ENCODE measurements around the gene KDM1B. TPM values are rescaled to one million over a fixed set of nuclear protein-coding genes. Genes with fewer than 3 reads are reported as not detected.

KDM1B gene
- total and polyA plus RNA-seq, 2 experiments from 2014 or later, result 3.8 to 9.0 TPM

DNA sequence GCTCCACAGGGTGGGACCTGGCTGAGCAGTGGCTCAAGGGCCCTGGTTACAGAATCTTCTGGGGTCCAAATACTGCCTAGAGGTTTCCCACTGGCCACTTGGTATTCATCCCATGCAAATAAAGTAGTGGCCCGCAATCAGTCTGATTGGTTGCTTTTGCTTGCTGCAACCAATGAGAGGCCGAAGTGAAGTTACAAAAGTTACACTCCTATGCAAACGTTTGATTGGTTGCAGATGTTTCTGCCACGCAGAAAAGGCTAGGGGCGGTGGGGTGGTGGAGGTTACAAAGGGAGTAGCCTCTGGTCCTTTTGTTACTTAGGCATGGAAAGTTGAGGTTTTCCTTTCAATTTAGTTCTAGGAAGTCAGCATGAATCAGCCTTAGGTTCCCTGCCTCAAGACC lies 29.1 kb upstream of the KDM1B start:
- H3K36me3 Mint-ChIP-seq (ENCODE audit: low read depth), result peaks cover 8% of the 10 kb centered on the region; the same call in 2 of the 3 replicates
- Histone ChIP-seq H3K27me3 (ENCODE audit: insufficient read depth) (peaks cover 20% of the 10 kb centered on the region), H3K9me2 (ENCODE audit: insufficient read depth) (no peaks in the 10 kb centered on the region; the same call in 1 of the 2 replicates), H3K4me3 (no peak overlapping the region), H3K27ac (ENCODE audit: low read depth) (no peak overlapping the region), H3K4me2 (no peak overlapping the region), H3K79me2 (replicated peaks; ENCODE audit: insufficient read depth) (no peaks in the 10 kb centered on the region), H3K4me1 (ENCODE audit: insufficient read depth) (no peaks in the 10 kb centered on the region), H3F3A (replicated peaks; ENCODE audit: low read depth) (0 out of 2 replicates have a peak, but pooled peaks cover 3% of the 10 kb centered on the region), H2AFZ (no peak overlapping the region), H3K36me3 (ENCODE audit: insufficient read depth) (no peaks in the 10 kb centered on the region), H4K20me1 (replicated peaks; ENCODE audit: insufficient read depth) (no peaks in the 10 kb centered on the region)
- H3K27me3 Mint-ChIP-seq (ENCODE audit: insufficient read depth, low read depth, poor library complexity), result peaks cover 17% of the 10 kb centered on the region
- peaks cover 5% of the 10 kb centered on the region; the same call in 1 of the 3 replicates for H3K9me3 Mint-ChIP-seq
- DNase-seq (ENCODE audit: low spot score) (no peak), ATAC-seq (no peak)
- no peak overlapping the region for H3K4me3 Mint-ChIP-seq
- H3K4me1 Mint-ChIP-seq, result peaks cover 7% of the 10 kb centered on the region; the same call in 2 of the 3 replicates
- no peak overlapping the region for H3K27ac Mint-ChIP-seq
- TF ChIP-seq POLR2AphosphoS5 (IDR thresholded peaks at IDR 0.05; ENCODE audit: low read depth) (no peak), EZH2phosphoT487 (IDR thresholded peaks at IDR 0.05; ENCODE audit: unreplicated experiment) (no peak), STAT1 (IDR thresholded peaks at IDR 0.05; ENCODE audit: unreplicated experiment) (no peak), CREB1 (CRISPR knock-in tag; IDR thresholded peaks at IDR 0.05; ENCODE audit: low read depth) (no peak)
- TF ChIP-seq, protein P1, sequence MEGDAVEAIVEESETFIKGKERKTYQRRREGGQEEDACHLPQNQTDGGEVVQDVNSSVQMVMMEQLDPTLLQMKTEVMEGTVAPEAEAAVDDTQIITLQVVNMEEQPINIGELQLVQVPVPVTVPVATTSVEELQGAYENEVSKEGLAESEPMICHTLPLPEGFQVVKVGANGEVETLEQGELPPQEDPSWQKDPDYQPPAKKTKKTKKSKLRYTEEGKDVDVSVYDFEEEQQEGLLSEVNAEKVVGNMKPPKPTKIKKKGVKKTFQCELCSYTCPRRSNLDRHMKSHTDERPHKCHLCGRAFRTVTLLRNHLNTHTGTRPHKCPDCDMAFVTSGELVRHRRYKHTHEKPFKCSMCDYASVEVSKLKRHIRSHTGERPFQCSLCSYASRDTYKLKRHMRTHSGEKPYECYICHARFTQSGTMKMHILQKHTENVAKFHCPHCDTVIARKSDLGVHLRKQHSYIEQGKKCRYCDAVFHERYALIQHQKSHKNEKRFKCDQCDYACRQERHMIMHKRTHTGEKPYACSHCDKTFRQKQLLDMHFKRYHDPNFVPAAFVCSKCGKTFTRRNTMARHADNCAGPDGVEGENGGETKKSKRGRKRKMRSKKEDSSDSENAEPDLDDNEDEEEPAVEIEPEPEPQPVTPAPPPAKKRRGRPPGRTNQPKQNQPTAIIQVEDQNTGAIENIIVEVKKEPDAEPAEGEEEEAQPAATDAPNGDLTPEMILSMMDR (conservative IDR thresholded peaks at IDR 0.05; ENCODE audit: low read depth in 2 of 2), result no peak

DNA sequence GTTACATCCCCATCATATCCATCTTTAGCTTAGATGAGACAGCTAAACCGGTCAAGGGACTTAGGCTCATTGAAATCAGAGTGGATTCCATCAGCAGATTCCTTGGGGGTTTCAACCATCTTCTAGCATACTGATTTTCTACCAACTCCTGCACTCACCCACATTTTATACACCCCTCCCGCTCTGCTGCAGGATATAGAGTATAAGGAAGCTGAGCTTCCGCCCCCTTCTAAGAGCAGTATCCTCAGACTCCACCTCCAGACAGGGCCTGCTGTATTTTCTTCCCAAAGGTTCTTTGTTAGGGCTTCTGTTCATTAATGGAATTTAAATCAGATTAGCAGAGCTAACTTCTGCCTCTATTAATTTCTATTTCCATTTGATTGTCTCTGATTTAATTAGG lies 22.9 kb upstream of the KDM1B start:
- H3K27me3 ChIP-seq (ENCODE audit: insufficient read depth), result no peaks in the 10 kb centered on the region
- H3K9me2 ChIP-seq (ENCODE audit: insufficient read depth), result no peaks in the 10 kb centered on the region
- no peak overlapping the region for H3K27ac ChIP-seq (ENCODE audit: low read depth)
- H3K36me3 ChIP-seq (ENCODE audit: insufficient read depth), result no peaks in the 10 kb centered on the region
- no peak overlapping the region for H2AFZ ChIP-seq
- ATAC-seq (no peak), DNase-seq (ENCODE audit: low spot score) (no peak)
- no peaks in the 10 kb centered on the region for H3K79me2 ChIP-seq (replicated peaks; ENCODE audit: insufficient read depth)
- H3K36me3 Mint-ChIP-seq (ENCODE audit: low read depth), result peaks cover 18% of the 10 kb centered on the region; the same call in 2 of the 3 replicates
- no peaks in the 10 kb centered on the region for H3K4me1 Mint-ChIP-seq
- no peak overlapping the region for H3K4me3 ChIP-seq
- H3K9me3 Mint-ChIP-seq, result no peaks in the 10 kb centered on the region
- H3F3A ChIP-seq (replicated peaks; ENCODE audit: low read depth), result no peaks in the 10 kb centered on the region
- no peaks in the 10 kb centered on the region for H3K4me1 ChIP-seq (ENCODE audit: insufficient read depth)
- no peak overlapping the region for H3K4me3 Mint-ChIP-seq
- H3K4me2 ChIP-seq, result no peak overlapping the region
- no peak overlapping the region for H3K27ac Mint-ChIP-seq
- no peaks in the 10 kb centered on the region for H4K20me1 ChIP-seq (replicated peaks; ENCODE audit: insufficient read depth)
- no peak for TF ChIP-seq EZH2phosphoT487 (IDR thresholded peaks at IDR 0.05; ENCODE audit: unreplicated experiment)
- TF ChIP-seq ZNF114 (CRISPR knock-in tag; IDR thresholded peaks at IDR 0.05), result no peak
- no peak for TF ChIP-seq ZNF331 (CRISPR knock-in tag; IDR thresholded peaks at IDR 0.05; ENCODE audit: low read depth)
- no peak for TF ChIP-seq POLR2AphosphoS5 (IDR thresholded peaks at IDR 0.05; ENCODE audit: low read depth)
- no peaks in the 10 kb centered on the region for H3K27me3 Mint-ChIP-seq (ENCODE audit: insufficient read depth, low read depth, poor library complexity)

DNA sequence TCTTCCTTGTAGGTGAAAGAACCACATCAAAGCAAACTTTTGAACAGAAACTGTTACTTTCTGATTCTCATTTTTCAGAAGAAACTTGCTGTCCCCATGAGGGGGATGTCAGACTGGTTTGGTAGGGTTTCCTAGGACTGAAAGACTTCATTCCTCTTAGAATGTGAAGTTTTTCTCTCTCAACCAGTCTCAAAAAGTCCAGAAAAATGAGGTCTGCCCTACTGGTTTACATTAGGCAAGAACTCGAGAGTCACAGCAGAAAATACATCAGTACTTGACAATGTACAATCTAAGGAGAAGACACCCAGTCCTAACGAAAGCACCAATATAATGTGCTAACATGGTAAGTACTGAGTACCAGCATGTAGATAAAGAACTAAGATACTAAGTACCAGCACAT lies 20.1 kb upstream of the KDM1B start:
- Mint-ChIP-seq H3K27ac (no peak overlapping the region), H3K4me3 (no peak overlapping the region), H3K36me3 (ENCODE audit: low read depth) (peaks cover 31% of the 10 kb centered on the region), H3K27me3 (ENCODE audit: insufficient read depth, low read depth, poor library complexity) (no peaks in the 10 kb centered on the region), H3K4me1 (no peaks in the 10 kb centered on the region), H3K9me3 (no peaks in the 10 kb centered on the region)
- Histone ChIP-seq H3K9me2 (ENCODE audit: insufficient read depth) (no peaks in the 10 kb centered on the region), H3F3A (replicated peaks; ENCODE audit: low read depth) (no peaks in the 10 kb centered on the region), H3K4me3 (no peak overlapping the region), H3K36me3 (ENCODE audit: insufficient read depth) (peaks cover 14% of the 10 kb centered on the region), H3K4me1 (ENCODE audit: insufficient read depth) (no peaks in the 10 kb centered on the region), H2AFZ (no peak overlapping the region), H3K27me3 (ENCODE audit: insufficient read depth) (no peaks in the 10 kb centered on the region), H3K27ac (ENCODE audit: low read depth) (no peak overlapping the region), H3K79me2 (replicated peaks; ENCODE audit: insufficient read depth) (no peaks in the 10 kb centered on the region), H3K4me2 (no peak overlapping the region), H4K20me1 (replicated peaks; ENCODE audit: insufficient read depth) (no peaks in the 10 kb centered on the region)
- TF ChIP-seq, protein P2, sequence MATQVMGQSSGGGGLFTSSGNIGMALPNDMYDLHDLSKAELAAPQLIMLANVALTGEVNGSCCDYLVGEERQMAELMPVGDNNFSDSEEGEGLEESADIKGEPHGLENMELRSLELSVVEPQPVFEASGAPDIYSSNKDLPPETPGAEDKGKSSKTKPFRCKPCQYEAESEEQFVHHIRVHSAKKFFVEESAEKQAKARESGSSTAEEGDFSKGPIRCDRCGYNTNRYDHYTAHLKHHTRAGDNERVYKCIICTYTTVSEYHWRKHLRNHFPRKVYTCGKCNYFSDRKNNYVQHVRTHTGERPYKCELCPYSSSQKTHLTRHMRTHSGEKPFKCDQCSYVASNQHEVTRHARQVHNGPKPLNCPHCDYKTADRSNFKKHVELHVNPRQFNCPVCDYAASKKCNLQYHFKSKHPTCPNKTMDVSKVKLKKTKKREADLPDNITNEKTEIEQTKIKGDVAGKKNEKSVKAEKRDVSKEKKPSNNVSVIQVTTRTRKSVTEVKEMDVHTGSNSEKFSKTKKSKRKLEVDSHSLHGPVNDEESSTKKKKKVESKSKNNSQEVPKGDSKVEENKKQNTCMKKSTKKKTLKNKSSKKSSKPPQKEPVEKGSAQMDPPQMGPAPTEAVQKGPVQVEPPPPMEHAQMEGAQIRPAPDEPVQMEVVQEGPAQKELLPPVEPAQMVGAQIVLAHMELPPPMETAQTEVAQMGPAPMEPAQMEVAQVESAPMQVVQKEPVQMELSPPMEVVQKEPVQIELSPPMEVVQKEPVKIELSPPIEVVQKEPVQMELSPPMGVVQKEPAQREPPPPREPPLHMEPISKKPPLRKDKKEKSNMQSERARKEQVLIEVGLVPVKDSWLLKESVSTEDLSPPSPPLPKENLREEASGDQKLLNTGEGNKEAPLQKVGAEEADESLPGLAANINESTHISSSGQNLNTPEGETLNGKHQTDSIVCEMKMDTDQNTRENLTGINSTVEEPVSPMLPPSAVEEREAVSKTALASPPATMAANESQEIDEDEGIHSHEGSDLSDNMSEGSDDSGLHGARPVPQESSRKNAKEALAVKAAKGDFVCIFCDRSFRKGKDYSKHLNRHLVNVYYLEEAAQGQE (IDR thresholded peaks at IDR 0.05; ENCODE audit: unreplicated experiment), result no peak
- TF ChIP-seq, protein P3, sequence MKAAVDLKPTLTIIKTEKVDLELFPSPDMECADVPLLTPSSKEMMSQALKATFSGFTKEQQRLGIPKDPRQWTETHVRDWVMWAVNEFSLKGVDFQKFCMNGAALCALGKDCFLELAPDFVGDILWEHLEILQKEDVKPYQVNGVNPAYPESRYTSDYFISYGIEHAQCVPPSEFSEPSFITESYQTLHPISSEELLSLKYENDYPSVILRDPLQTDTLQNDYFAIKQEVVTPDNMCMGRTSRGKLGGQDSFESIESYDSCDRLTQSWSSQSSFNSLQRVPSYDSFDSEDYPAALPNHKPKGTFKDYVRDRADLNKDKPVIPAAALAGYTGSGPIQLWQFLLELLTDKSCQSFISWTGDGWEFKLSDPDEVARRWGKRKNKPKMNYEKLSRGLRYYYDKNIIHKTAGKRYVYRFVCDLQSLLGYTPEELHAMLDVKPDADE (IDR thresholded peaks at IDR 0.05), result no peak
- no peak for TF ChIP-seq EZH2phosphoT487 (IDR thresholded peaks at IDR 0.05; ENCODE audit: unreplicated experiment)
- no peak for TF ChIP-seq CREB1 (CRISPR knock-in tag; IDR thresholded peaks at IDR 0.05; ENCODE audit: low read depth)
- no peak for TF ChIP-seq POLR2AphosphoS5 (IDR thresholded peaks at IDR 0.05; ENCODE audit: low read depth)
- no peak for DNase-seq (ENCODE audit: low spot score)
- no peak for ATAC-seq

Data from GM23338 (cell line).